ENCODE results near the gene SNX15.

SNX15 gene

DNA sequence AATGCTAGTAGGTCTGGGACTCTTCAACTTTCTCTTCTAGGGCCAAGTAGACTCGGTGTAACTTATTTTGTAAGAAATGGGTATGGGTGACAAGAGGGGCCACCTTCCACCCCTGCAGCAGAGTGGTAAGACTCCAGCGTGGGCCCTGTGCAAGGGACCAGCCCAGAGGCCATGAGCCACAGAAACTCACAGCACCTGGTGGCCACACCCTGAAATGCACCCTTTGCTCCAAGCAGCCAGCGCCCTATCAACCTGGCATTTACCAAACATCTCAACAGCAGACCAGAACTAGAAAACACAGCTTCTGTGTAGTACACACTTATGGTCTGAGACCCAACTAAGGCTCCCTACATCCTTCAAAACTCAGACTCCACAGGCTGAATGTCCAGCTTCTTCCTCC is 50.9 kb downstream of the SNX15 start:
- FAIRE-seq (peak; percentile 51), DNase-seq (ENCODE audit: extremely low spot score, insufficient read length, low read depth) (no peak)

DNA sequence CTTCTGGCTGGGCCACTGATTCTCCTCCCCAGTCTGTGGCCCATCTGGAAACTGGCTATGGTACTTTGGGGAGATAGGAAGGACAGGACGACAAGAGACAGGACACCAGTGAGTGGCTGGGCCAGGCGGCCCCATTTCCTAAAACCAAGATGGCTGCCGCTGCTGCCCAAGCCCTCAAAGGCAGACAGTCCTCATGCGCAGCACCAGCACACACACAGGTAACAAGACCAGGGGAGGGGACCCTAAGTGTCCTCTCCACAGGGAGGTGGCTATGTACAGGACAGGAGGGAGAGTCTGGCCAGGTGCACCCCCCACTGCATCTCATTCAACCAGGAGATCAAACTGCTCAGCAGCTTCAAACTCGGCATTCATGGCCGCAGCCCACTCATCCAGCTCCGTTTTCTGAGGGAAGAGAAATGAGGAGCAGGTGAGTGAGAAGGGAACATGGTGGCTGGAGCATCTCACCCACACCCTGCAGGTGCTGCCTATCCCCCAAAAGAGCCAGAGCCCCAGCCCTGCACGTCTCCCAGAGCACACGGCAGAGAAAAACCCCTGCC is 51.6 kb downstream of the SNX15 start:
- DNase-seq (ENCODE audit: extremely low spot score, insufficient read length, low read depth) (no peak), FAIRE-seq (no peak)

DNA sequence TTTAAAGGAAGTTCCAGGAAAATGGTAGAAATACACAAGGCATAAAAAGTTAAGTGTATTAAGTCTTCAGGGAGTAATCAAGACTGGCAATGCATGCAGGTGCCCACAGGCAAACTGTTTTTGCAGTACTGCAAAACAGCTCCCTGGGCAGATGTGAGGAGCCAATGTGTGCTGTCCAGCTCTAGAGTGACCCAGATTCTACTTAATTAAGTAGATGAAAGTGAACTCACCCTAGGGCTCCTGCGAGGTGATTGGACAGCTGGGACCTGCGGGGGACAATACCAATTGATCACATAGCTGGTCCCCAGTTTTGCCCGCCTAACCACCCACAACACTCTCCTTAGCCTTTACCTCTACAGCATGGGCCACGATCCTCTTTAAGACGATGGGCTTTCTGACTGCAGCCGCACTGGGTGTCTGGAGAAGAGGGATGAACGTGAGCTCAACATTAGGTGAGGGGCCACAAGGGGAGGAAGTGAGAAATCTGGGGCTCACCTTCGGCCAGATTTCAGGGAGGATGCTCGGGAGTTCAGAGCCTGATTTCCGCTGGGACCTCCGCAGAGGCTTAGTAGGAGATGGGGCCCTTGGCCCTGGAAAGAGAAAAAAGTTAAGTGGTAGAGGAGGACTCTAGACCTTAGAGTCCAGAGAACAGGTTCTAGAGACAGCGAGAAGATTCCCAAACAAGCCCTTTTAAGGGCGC is 56.0 kb downstream of the SNX15 start:
- no peak for FAIRE-seq
- DNase-seq (ENCODE audit: extremely low spot score, insufficient read length, low read depth) = no peak

DNA sequence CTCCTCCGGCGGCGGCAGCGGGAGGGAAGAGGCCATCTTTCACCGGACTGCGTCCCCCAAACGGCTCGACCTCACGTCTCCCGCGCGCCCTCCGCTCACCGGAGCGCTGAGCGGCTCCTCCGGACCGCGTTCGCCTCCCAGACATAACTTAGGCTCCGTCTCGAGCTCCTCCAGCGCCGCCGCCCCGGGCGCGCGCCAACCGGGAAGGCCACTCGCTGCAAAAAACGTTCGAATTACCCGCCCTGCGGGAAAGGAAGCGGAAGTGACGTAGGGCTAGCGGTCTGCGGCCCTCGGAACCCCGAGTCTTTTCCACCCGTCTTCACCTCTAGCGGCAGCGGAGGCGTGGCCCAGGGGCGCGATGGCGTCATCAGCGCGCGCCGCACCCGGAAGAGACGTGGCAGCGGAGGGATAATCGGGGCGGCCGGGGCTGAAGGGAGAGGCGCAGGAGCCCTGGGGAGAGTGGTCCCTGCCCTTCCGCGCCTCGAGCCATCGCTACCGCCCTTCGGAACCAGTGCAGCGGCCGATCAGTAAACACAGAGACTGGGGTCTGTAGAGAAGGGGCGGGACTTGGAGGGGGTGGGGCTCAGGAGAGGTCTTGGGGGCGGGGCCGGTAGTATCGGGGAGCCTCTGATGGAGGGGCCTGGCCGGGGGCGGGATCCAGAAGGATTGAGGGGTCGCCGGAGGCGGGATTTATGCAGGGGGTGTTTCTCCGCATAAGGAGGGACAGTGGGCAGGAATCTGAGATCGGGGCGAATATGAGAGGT is 56.8 kb downstream of the SNX15 start, which contains the start of the genes CDCA5 and ZFPL1:
Gene CDCA5 (minus strand): TSS at position 207 of the 764 bp plus-strand sequence. CDS start 62 bp downstream, at position 145.
Gene ZFPL1 (plus strand): TSS at position 389 of the 764 bp plus-strand sequence. CDS start 477 bp downstream, outside the sequence.
- FAIRE-seq = peak; percentile 95
- peak; percentile 98 for DNase-seq (ENCODE audit: extremely low spot score, insufficient read length, low read depth)

DNA sequence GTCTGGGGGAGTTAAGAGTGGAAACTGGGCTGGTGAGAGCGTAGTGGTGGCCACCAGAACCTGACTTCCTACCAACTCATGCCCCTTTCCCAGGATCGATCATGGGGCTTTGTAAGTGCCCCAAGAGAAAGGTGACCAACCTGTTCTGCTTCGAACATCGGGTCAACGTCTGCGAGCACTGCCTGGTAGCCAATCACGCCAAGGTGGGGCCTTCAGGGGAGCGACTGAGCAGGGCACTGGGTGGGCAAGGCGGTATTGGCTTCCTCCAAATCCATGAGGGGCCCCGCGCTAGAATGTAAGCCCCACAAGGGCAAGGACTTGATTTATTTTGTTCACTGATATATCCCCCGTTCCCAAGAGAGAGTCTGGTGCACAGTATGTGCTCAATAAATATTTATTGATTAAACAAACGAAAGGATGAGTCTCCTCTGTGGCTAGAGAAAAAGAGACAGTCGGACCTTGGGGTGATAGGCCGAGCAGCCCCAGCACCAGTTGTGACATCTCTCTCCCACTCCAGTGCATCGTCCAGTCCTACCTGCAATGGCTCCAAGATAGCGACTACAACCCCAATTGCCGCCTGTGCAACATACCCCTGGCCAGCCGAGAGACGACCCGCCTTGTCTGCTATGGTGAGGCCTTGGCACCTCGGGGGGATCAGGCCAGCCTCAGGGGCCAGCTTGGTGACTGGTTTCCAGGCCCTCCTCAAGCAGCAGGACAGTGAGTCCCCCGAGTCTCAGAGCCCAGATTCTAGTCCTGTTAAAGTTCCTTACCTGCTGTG is 57.5 kb downstream of the SNX15 start:
- DNase-seq (ENCODE audit: extremely low spot score, insufficient read length, low read depth) = no peak
- no peak for FAIRE-seq

DNA sequence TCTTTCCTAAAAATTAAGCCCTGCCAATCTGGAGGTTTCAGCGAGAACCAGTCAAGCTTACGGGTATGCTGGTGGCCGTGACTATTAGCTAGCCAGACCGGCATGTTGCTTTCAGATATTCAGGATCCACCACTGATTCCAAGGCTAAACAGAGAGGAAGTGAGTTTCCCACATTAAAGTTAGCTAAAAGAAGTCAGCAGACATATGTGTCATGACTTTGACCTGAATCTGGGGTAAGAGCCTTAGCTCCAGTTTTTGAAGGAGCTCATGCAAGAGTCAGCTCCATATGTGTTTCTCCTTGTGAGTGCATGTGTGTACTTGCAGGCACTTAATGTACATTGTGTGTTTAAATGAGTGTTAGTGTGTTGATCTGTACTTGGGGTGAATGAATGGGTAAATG is 58.2 kb downstream of the SNX15 start:
- FAIRE-seq (no peak), DNase-seq (ENCODE audit: extremely low spot score, insufficient read length, low read depth) (no peak)

DNA sequence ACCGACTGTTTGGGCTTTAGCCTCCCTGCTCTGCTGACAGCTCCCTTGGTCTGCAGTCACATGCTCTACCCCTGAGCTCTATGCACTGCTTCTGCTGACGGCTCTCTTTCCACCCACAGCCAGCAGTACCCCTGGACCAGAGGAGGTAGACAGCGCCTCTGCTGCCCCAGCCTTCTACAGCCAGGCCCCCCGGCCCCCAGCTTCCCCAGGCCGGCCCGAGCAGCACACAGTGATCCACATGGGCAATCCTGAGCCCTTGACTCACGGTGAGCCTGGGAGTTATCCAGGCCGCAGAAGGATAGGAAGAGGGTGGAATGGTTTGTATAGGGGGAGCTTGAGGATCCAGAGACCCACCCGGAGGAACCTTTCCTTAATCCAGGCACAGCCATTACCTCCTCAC is 59.6 kb downstream of the SNX15 start:
- no peak for DNase-seq (ENCODE audit: extremely low spot score, insufficient read length, low read depth)
- no peak for FAIRE-seq

DNA sequence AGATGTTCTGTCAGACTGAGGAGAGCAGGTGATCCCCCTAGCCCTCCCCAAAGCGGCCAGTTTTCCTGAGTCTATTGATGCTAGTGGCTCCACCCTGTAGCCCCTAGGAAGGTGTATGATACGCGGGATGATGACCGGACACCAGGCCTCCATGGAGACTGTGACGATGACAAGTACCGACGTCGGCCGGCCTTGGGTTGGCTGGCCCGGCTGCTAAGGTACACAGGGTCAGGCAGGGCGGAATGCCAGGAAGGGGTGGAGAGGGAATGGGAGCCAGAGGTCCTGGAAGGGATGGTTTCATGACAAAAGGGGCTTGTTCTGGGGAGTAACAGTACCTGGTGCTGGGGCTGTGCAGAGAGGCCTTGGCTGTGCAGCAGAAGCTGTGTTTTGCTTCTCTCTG is 60.0 kb downstream of the SNX15 start:
- FAIRE-seq (no peak), DNase-seq (ENCODE audit: extremely low spot score, insufficient read length, low read depth) (no peak)

DNA sequence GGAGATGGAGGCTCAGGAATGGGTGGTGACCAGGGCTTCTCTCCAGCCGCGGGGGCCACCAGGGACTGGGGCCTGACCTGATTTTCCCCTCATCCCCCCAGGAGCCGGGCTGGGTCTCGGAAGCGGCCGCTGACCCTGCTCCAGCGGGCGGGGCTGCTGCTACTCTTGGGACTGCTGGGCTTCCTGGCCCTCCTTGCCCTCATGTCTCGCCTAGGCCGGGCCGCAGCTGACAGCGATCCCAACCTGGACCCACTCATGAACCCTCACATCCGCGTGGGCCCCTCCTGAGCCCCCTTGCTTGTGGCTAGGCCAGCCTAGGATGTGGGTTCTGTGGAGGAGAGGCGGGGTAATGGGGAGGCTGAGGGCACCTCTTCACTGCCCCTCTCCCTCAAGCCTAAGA is 60.6 kb downstream of the SNX15 start:
- no peak for FAIRE-seq
- DNase-seq (ENCODE audit: extremely low spot score, insufficient read length, low read depth) = no peak

DNA sequence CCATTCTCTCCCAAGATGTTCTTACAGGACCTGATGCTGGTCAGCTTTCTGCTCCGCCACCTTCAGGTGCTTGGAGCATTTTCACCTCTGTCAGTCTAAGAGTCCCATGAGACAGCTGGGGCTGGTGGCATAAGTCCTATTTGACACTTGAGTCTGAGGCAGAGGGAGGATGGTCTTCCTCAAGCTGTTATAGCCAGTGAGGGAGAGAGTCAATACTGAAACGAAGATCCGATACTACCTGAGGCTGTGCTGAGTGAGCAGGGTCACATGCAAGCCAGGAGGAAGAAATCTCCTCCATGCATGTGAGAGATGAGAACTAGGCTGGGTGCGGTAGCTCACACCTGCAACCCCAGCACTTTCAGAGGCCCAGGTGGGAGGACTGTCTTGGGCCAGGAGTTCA is 62.4 kb downstream of the SNX15 start:
- DNase-seq (ENCODE audit: extremely low spot score, insufficient read length, low read depth) = no peak
- FAIRE-seq = no peak

Data from GM18507 (cell line).